Duodenal mucosa (tissue), 2 donors: Measurements from ENCODE around the gene TOPAZ1.
A peak's percentile ranks its signal among the peaks of the same experiment; 100 is the strongest.

ENCODE experiments used
- H3K27ac ChIP-seq: one replicate; pipeline ENCODE4 v1.7.0; 2013; ENCODE audit warnings: low read depth, low read length
- H3K27me3 ChIP-seq, 2 donors: one replicate each; pipeline ENCODE4 v1.7.0; 2013; ENCODE audit warnings: low read length in 2 of 2, control low read depth in 1 of 2; ENCODE audit not compliant: insufficient read depth in 2 of 2, control insufficient read depth in 1 of 2
- H3K36me3 ChIP-seq, 2 donors: one replicate each; pipeline ENCODE4 v1.7.0; 2013; ENCODE audit warnings: low read length in 2 of 2, control low read depth in 1 of 2; ENCODE audit not compliant: insufficient read depth in 2 of 2, control insufficient read depth in 1 of 2
- H3K4me1 ChIP-seq, 2 donors: one replicate each; pipeline ENCODE4 v1.7.0; 2013; ENCODE audit warnings: low read length in 2 of 2, control low read depth in 1 of 2; ENCODE audit not compliant: insufficient read depth in 2 of 2, control insufficient read depth in 1 of 2
- H3K4me3 ChIP-seq, 2 donors: one replicate each; pipeline ENCODE4 v1.7.0; 2013; ENCODE audit warnings: low read length in 2 of 2, low read depth in 1 of 2
- H3K9ac ChIP-seq, 2 donors: one replicate each; pipeline ENCODE4 v1.7.0; 2013; ENCODE audit warnings: low read length in 2 of 2, low read depth in 1 of 2
- H3K9me3 ChIP-seq, 2 donors: one replicate each; pipeline ENCODE4 v1.7.0; 2013; ENCODE audit warnings: low read length in 2 of 2, control low read depth in 1 of 2; ENCODE audit not compliant: control insufficient read depth in 1 of 2

The TOPAZ1 gene

DNA sequence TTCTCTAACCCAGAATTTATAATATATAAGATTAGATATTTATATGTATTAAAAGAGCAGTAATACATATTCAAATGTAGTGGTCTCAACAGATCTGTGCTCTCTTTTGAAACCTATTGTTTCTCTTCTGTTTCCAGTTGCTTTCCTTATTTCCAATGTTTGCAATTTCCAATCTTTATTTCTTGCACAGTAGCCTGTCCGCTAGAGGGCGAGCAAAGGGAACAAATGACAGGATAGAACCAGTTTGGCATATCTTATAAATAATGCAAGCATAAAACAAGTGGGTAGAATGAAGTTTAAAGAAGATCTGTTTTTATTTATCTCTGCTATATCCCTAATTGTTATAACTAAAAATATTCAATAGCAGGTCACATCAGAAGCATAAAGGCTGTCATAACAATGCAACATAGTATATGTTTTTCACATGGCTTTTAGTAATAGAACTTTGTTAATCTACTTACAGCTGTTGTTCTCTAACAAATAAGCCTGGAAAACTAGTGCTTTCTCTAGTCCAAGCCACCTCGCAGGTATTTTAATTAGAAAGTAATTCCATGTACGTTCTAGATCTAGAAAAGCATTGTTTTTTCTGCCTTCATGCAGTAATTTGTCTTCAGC lies 81.8 kb downstream of the TOPAZ1 start:
- H3K4me3 ChIP-seq = no peak overlapping the region
- H3K9ac ChIP-seq = no peak overlapping the region
- H3K27ac ChIP-seq = no peak overlapping the region
- no peaks in the 10 kb centered on the region for H3K27me3 ChIP-seq
- H3K4me1 ChIP-seq = no peaks in the 10 kb centered on the region
- H3K36me3 ChIP-seq = no peaks in the 10 kb centered on the region
- H3K9me3 ChIP-seq = no peaks in the 10 kb centered on the region

DNA sequence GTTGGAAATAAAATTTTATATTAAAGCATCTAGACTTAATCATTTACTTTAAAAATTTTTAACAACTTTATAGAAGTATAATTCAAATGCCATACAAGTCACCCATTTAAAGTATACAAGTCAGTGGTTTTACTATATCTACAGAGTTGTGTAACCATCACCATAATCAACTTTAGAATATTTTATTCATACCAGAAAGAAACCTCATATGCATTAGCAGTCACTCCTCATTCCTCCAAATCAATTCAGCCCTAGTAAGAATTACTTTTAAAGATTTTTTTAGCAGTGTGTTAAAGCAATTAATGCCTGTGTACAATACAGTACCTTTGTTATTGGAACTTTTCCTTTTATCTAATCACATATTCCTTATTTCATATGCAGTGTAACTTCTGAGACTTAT lies 82.9 kb downstream of the TOPAZ1 start:
- H3K4me3 ChIP-seq = no peak overlapping the region
- no peaks in the 10 kb centered on the region for H3K4me1 ChIP-seq
- H3K9ac ChIP-seq = no peak overlapping the region
- no peaks in the 10 kb centered on the region for H3K36me3 ChIP-seq
- no peaks in the 10 kb centered on the region for H3K27me3 ChIP-seq
- H3K9me3 ChIP-seq = no peaks in the 10 kb centered on the region
- H3K27ac ChIP-seq = no peak overlapping the region

DNA sequence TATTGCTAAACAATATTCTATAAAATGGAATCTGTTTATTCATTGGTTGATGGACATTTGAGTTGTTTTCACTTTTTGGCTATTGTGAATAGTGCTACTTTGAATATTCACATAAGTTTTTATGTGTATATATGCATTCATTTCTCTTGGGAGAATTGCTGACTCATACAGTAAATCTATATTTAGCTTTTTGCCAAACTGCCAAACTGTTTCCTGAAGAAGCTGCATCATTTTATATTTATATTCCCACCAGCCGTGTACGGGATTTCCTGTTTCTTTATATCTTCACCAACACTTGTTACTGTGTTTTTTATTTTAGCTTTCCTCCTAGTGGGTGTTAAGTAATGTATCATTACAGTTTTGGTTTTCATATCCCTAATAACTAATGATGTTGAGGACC lies 84.3 kb downstream of the TOPAZ1 start:
- Histone ChIP-seq H3K4me1 (no peaks in the 10 kb centered on the region), H3K9ac (no peak overlapping the region), H3K27me3 (no peaks in the 10 kb centered on the region), H3K27ac (no peak overlapping the region), H3K9me3 (no peaks in the 10 kb centered on the region), H3K4me3 (no peak overlapping the region), H3K36me3 (no peaks in the 10 kb centered on the region)

DNA sequence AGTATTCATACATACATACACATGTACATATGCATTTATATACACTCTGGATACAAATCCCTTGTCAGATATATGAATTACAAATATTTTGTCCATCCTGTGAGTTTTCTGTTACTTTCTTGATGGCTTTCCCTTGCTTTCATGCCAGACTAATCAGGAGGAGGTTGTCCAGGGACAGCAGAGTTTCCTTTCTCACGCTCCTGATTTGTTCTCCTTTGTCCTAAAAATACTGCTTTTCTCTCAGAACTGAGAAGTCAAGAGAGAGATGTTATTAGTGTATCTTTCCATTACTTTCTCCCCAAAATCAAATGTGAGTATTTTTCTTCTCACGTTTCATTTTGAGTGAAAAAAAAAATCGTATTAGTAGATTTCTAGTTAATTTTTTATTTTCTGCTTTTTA lies 84.8 kb downstream of the TOPAZ1 start:
- H3K27me3 ChIP-seq = no peaks in the 10 kb centered on the region
- no peaks in the 10 kb centered on the region for H3K36me3 ChIP-seq
- H3K9ac ChIP-seq = no peak overlapping the region
- no peaks in the 10 kb centered on the region for H3K4me1 ChIP-seq
- no peak overlapping the region for H3K4me3 ChIP-seq
- no peaks in the 10 kb centered on the region for H3K9me3 ChIP-seq
- no peak overlapping the region for H3K27ac ChIP-seq

DNA sequence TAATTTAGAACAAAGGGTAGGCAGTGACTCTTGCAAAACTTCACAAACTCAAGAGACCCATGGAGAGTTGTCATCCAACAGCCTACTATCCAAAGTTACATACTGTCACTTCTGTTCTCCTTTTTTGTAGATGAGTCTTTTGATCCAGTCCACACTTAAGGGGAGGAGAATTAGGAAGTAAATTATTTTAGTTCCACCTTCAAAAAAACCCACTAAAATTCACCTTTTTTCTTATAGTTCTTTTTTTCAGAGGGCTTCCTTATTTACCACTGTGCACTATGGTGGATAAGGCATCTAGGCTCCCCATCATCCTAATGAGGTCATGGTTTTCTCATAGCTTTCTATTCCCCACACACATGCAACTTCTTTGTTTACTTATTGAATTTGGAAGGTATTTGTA lies 88.3 kb downstream of the TOPAZ1 start:
- H3K9ac ChIP-seq = no peak overlapping the region
- H3K27ac ChIP-seq = no peak overlapping the region

DNA sequence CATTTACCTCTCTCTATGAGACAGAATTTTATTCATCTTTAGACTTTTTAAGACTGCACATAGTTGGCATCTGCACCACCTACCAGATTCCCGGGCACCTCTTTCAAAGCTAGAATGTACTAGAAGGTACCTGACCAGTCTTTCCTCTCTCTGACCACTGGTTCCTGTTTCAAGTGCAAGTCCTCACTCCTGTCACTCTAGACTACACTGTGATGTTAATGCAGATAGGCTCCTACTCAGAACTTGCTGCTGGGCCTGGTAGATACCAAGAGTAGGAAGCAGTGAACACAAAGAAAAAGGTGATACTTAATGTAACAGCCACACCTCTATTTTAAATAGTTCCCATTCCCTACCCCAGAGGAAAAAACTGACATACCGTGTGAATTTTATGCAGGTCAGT lies 88.8 kb downstream of the TOPAZ1 start:
- no peak overlapping the region for H3K4me3 ChIP-seq
- no peaks in the 10 kb centered on the region for H3K36me3 ChIP-seq
- H3K27ac ChIP-seq = no peak overlapping the region
- H3K9me3 ChIP-seq = no peaks in the 10 kb centered on the region
- H3K27me3 ChIP-seq = no peaks in the 10 kb centered on the region
- H3K4me1 ChIP-seq = no peaks in the 10 kb centered on the region
- no peak overlapping the region for H3K9ac ChIP-seq

More for the DNA sequence above, 88.3 kb downstream of the TOPAZ1 start:
- Histone ChIP-seq H3K27me3 (no peaks in the 10 kb centered on the region), H3K9me3 (no peaks in the 10 kb centered on the region), H3K4me1 (no peaks in the 10 kb centered on the region), H3K4me3 (no peak overlapping the region), H3K36me3 (no peaks in the 10 kb centered on the region)

DNA sequence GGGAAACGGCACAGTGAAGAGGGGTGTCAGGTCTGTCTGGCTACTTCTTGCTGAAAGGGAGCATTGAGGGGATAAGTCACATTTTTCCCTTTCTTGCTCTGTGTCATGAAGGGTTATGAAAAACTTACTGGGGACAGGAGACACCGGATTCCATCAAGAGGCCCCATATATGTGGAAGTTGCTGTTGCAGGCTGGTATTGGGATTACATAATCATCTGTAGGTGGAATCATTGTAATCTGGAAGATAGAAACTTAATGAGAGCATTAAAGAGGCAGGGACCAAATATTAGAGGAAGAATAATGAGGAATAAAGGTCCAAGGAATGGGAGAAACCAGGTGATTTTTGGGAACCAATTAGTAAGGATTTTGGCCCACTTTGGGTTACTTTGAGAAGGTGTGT lies 92.6 kb downstream of the TOPAZ1 start:
- H3K4me3 ChIP-seq = no peak overlapping the region
- H3K27ac ChIP-seq = no peak overlapping the region
- no peaks in the 10 kb centered on the region for H3K9me3 ChIP-seq
- no peaks in the 10 kb centered on the region for H3K36me3 ChIP-seq
- no peak overlapping the region for H3K9ac ChIP-seq
- peaks cover 0 to 9% of the 10 kb centered on the region in 2 donors for H3K4me1 ChIP-seq
- H3K27me3 ChIP-seq = no peaks in the 10 kb centered on the region

DNA sequence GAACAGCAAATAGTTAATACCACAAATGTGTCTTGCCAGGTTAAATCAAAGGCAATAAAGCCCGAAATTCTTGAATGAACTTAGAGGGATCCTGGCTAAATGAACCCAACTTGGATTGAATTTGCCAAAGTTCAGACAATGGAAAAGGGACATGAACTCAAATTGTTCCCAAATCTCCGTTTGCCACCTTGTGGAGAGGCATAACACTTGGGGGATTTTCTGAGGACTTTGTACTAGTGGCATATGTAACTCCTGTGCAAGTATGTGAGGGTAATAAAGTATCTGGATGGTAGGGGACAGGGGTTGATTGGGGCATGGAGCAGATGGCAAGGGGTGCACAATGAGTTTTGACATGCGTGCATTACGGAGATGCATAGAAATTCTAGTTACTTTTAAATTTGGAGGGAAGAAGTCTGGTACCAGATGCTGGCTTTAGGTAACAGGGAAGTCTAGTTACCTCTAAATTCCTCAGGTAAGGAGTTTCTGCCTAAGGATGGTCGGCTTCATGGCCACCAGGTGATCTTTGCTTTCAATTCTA lies 95.6 kb downstream of the TOPAZ1 start:
- Histone ChIP-seq H3K27me3 (no peaks in the 10 kb centered on the region), H3K4me1 (peaks cover 8 to 18% of the 10 kb centered on the region in 2 donors), H3K9ac (peak overlapping the region; percentile 90 to 98), H3K27ac (peak overlapping the region; percentile 97), H3K4me3 (peak overlapping the region; percentile 94 to 99), H3K36me3 (no peaks in the 10 kb centered on the region), H3K9me3 (no peaks in the 10 kb centered on the region)

DNA sequence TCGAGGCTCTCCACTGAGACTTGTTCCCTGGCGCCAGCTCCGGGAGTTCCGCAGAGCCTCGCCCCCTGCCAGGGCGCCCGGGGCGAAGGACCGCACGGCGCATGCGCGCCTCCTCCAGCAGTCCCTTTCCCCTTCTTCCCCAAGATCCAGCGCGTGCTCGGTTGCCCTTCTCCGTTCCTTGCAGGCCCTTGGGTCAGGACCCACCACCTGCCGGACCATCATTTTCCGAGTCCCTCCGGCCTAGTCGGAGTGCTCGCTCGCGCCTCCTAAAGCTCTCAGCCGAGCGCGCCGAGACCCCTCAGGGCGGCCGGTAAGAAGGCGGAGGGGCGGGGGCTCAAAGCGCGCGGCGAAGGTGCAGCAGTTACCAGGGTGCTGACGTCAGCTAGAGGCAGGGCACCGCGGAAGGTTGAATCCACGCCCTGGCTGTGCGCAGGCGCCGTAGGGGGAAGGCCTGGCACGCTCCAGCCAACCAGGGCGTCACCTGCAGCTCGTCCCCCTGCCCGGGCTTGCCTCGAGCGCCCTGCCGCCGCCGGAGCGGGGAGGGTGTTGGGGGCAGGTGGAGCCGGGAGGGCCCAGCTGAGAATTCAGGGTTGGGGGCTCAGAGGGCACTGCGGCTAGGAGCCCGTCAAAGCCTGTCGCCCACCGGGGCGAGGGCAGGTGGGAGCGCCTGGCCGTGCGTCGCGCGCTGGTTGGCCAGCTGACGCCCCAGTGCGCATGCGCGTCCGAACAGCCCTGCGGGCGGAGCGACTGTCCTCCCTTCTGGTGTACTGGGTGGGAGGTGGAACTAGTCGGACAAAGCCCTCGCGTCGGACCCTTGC lies 96.5 kb downstream of the TOPAZ1 start, which contains the start of gene TCAIM:
Gene TCAIM (plus strand): TSS at position 757 of the 818 bp plus-strand sequence. CDS start 16,017 bp downstream, outside the sequence.
- Histone ChIP-seq H3K4me1 (peaks cover 8 to 18% of the 10 kb centered on the region in 2 donors), H3K9me3 (no peaks in the 10 kb centered on the region), H3K27ac (peak within 1 kb of the TSS; percentile 97), H3K4me3 (peak within 1 kb of the TSS; percentile 94 to 99), H3K9ac (peak within 1 kb of the TSS; percentile 90 to 98), H3K36me3 (no peaks in the 10 kb centered on the region), H3K27me3 (no peaks in the 10 kb centered on the region)

DNA sequence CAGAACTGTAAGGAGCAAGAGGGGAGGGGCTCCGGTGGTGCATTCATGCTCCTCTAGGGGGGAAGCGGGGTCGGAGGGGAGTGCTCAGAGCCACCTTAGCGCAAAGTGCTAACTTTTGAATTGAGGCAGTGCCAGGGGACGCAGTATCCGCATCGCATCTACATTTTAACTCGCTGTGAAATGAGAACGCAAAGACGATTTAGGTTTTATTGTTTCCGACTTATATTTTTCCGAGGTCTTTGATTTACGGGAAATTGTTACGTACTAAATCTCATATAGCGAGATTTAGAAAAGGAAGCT lies 97.1 kb downstream of the TOPAZ1 start:
- H3K27me3 ChIP-seq = no peaks in the 10 kb centered on the region
- H3K4me1 ChIP-seq = peaks cover 8 to 18% of the 10 kb centered on the region in 2 donors
- H3K9me3 ChIP-seq = no peaks in the 10 kb centered on the region
- peak overlapping the region; percentile 90 to 98 for H3K9ac ChIP-seq
- H3K4me3 ChIP-seq = peak overlapping the region; percentile 94 to 99
- peak overlapping the region; percentile 97 for H3K27ac ChIP-seq
- no peaks in the 10 kb centered on the region for H3K36me3 ChIP-seq
